Parathyroid adenoma (tissue), 2 donors: ENCODE results near the gene POLR3E.
"Not testable (repeated sequence)": the region's sequence is repeated elsewhere in the genome, so short reads cannot be mapped to it uniquely, and the experiment has no call there.

ENCODE experiments used
- H2AFZ ChIP-seq: fragments of 300-600 bp; sonication (generic); one replicate; pipeline ENCODE4 v1.7.0; 2017; ENCODE audit warnings: antibody characterized with exemption, mild to moderate bottlenecking
- H3K27ac ChIP-seq: fragments of 300-600 bp; sonication (generic); one replicate; pipeline ENCODE4 v1.7.0; 2017
- H3K27me3 ChIP-seq: fragments of 300-600 bp; sonication (generic); one replicate; pipeline ENCODE4 v1.7.0; 2017; ENCODE audit warnings: low read length; ENCODE audit not compliant: control insufficient read depth, insufficient read depth
- H3K36me3 ChIP-seq: fragments of 300-600 bp; sonication (generic); one replicate; pipeline ENCODE4 v1.7.0; 2017; ENCODE audit warnings: low read length; ENCODE audit not compliant: control insufficient read depth, insufficient read depth
- H3K4me1 ChIP-seq: fragments of 300-600 bp; sonication (generic); one replicate; pipeline ENCODE4 v1.7.0; 2017; ENCODE audit warnings: control low read depth
- H3K4me2 ChIP-seq: fragments of 300-600 bp; sonication (generic); one replicate; pipeline ENCODE4 v1.7.0; 2017; ENCODE audit warnings: low read length
- H3K4me3 ChIP-seq: fragments of 300-600 bp; sonication (generic); one replicate; pipeline ENCODE4 v1.7.0; 2017; ENCODE audit warnings: low read depth, low read length
- H3K79me2 ChIP-seq: fragments of 300-600 bp; sonication (generic); one replicate; pipeline ENCODE4 v1.7.0; 2017; ENCODE audit warnings: control low read depth
- H3K9ac ChIP-seq: fragments of 300-600 bp; sonication (generic); one replicate; pipeline ENCODE4 v1.7.0; 2017; ENCODE audit warnings: mild to moderate bottlenecking
- H3K9me3 ChIP-seq: fragments of 300-600 bp; sonication (generic); one replicate; pipeline ENCODE4 v1.7.0; 2017; ENCODE audit warnings: low read length; ENCODE audit not compliant: control insufficient read depth
- TF ChIP-seq, protein P1 (sequence below): fragments of 300-600 bp; sonication (generic); IDR thresholded peaks from one replicate; pipeline ENCODE4 v1.7.0; 2017; ENCODE audit warnings: antibody characterized with exemption, mild to moderate bottlenecking
- donor health status: primary hyperparathyroidism.

The POLR3E gene

DNA sequence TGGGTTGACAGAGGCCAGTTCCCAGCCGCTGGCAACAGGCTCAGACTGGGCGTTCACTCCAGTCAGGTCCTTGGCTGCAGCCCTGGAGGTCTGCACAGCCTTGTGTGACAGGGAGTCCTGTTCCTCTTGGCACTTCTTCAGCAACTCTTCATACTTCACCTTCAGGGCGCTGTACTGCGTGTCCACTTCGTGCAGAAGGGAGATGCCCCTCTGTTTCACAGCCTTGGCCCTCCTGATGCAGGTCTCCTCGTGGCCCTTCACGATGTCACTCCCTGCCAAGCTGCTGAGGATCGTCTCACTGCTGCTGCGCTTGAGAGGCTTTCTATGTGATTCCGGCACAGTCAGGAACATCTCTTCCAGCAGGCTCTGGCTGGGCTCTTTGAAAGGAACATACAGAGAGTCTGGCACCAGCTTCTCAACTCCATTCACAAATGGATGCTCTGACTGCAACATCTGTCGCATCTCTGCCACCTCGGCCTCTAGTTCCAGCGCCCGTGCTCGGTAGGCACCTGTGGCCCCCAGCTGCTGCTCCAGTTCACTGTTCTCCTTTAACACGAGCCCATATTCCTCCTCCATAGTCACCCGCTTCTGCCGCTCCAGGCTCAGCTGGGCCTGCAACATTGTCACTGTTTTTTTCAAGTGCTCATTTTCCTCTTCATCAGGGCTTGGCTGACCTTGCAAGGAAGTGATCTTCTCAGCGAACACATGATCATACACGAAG lies 50.1 kb downstream of the POLR3E start:
- no peaks in the 10 kb centered on the region for H3K79me2 ChIP-seq
- H3K9me3 ChIP-seq = no peaks in the 10 kb centered on the region
- no peaks in the 10 kb centered on the region for H3K27me3 ChIP-seq
- no peak overlapping the region for H3K9ac ChIP-seq
- no peak overlapping the region for H3K27ac ChIP-seq
- TF ChIP-seq, protein P1, sequence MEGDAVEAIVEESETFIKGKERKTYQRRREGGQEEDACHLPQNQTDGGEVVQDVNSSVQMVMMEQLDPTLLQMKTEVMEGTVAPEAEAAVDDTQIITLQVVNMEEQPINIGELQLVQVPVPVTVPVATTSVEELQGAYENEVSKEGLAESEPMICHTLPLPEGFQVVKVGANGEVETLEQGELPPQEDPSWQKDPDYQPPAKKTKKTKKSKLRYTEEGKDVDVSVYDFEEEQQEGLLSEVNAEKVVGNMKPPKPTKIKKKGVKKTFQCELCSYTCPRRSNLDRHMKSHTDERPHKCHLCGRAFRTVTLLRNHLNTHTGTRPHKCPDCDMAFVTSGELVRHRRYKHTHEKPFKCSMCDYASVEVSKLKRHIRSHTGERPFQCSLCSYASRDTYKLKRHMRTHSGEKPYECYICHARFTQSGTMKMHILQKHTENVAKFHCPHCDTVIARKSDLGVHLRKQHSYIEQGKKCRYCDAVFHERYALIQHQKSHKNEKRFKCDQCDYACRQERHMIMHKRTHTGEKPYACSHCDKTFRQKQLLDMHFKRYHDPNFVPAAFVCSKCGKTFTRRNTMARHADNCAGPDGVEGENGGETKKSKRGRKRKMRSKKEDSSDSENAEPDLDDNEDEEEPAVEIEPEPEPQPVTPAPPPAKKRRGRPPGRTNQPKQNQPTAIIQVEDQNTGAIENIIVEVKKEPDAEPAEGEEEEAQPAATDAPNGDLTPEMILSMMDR = no peak
- H2AFZ ChIP-seq = no peak overlapping the region
- H3K4me3 ChIP-seq = no peak overlapping the region
- no peak overlapping the region for H3K4me2 ChIP-seq
- no peaks in the 10 kb centered on the region for H3K4me1 ChIP-seq
- no peaks in the 10 kb centered on the region for H3K36me3 ChIP-seq

- no peak overlapping the region for H3K4me3 ChIP-seq
- no peaks in the 10 kb centered on the region for H3K4me1 ChIP-seq
- no peaks in the 10 kb centered on the region for H3K27me3 ChIP-seq
- no peaks in the 10 kb centered on the region for H3K79me2 ChIP-seq
- no peak overlapping the region for H3K9ac ChIP-seq
- no peaks in the 10 kb centered on the region for H3K36me3 ChIP-seq
- no peak overlapping the region for H2AFZ ChIP-seq
- H3K4me2 ChIP-seq = no peak overlapping the region
- H3K27ac ChIP-seq = no peak overlapping the region
- TF ChIP-seq, protein P1 = no peak
- H3K9me3 ChIP-seq = no peaks in the 10 kb centered on the region
These were observed 51.1 kb downstream of the POLR3E start for GRCh38 chr16:22348291-22348690.

DNA sequence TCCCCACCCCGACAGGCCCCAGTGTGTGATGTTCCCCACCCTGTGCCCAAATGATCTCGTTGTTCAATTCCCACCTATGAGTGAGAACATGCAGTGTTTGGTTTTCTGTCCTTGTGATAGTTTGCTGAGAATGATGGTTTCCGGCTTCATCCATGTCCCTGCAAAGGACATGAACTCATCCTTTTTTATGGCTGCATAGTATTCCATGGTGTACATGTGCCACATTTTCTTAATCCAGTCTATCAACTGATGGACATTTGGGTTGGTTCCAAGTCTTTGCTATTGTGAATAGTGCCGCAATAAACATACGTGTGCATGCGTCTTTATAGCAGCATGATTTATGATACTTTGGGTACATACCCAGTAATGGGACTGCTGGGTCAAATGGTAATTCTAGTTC lies 53.8 kb downstream of the POLR3E start:
- H3K4me2 ChIP-seq, H3K36me3 ChIP-seq, H3K9ac ChIP-seq, H3K9me3 ChIP-seq, H3K4me1 ChIP-seq, H3K79me2 ChIP-seq, H3K27me3 ChIP-seq, H2AFZ ChIP-seq, H3K4me3 ChIP-seq, H3K27ac ChIP-seq: not testable (repeated sequence)

DNA sequence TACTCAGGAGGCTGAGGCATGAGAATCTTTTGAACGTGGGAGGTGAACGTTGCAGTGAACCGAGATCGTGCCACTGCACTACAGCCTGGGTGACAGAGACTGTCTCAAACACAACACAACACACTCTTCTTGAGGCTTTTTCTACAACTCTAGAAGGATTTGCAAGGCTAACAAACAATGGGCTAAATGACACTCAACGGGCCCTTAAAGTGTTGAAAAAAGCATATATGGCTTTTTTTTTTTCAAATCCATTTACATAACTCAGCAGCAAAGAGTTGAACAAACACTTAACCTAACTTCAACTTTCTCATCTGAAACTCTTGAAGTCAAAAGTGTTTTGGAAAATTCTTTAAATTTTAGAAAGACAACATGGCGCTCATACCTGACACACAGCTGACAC lies 54.9 kb downstream of the POLR3E start:
- Histone ChIP-seq H3K9ac (no peak overlapping the region), H3K4me2 (no peak overlapping the region), H3K36me3 (no peaks in the 10 kb centered on the region), H3K4me1 (no peaks in the 10 kb centered on the region), H3K27ac (no peak overlapping the region), H3K79me2 (no peaks in the 10 kb centered on the region), H2AFZ (no peak overlapping the region), H3K27me3 (no peaks in the 10 kb centered on the region), H3K9me3 (no peaks in the 10 kb centered on the region), H3K4me3 (no peak overlapping the region)
- TF ChIP-seq, protein P1 = no peak

- TF ChIP-seq, protein P1 = no peak
- Histone ChIP-seq H3K9ac (no peak overlapping the region), H3K9me3 (no peaks in the 10 kb centered on the region), H3K27me3 (no peaks in the 10 kb centered on the region), H2AFZ (no peak overlapping the region), H3K4me1 (no peaks in the 10 kb centered on the region), H3K4me3 (no peak overlapping the region), H3K79me2 (no peaks in the 10 kb centered on the region), H3K27ac (no peak overlapping the region), H3K36me3 (no peaks in the 10 kb centered on the region), H3K4me2 (no peak overlapping the region)
These were observed 55.5 kb downstream of the POLR3E start for GRCh38 chr16:22352723-22353122.
